Caco-2 (cell line): ENCODE measurements around the gene TTC6. TPM values are rescaled to one million over a fixed set of nuclear protein-coding genes. Genes with fewer than 3 reads are reported as not detected.

Experiments used
- BruUV-seq: library from RNA; stranded (reverse); fragments of 400-500 nt; replicated peaks from 2 replicates; lab custom pipeline; 2021; lab: Mats Ljungman, UMichigan
- CTCF ChIA-PET: fragments of 300-600 bp; sonication (Branson Sonifier 250); formaldehyde crosslinking; loops from one replicate; lab custom pipeline; 2022; ENCODE audit warnings: antibody characterized with exemption; lab: Charles Lee
- POLR2A ChIA-PET: fragments of 300-600 bp; sonication (Branson Sonifier 250); formaldehyde crosslinking; loops from one replicate; lab custom pipeline; 2022; ENCODE audit warnings: antibody characterized with exemption; lab: Charles Lee
- DNase-seq, 2 experiments: peaks; one replicate each; pipeline versions ENCODE4 v3.0.0 to v3.0.0-alpha.2; 2020 to 2022
- H3K27me3 ChIP-seq: replicated peaks from 2 replicates; pipeline ENCODE4 v1.6.0; 2011; ENCODE audit warnings: low read length; ENCODE audit not compliant: control insufficient read depth, insufficient read depth
- H3K36me3 ChIP-seq: 2 replicates; pipeline ENCODE4 v1.5.1; 2011; ENCODE audit warnings: low read length; ENCODE audit not compliant: control insufficient read depth, insufficient read depth
- H3K4me1 ChIP-seq: fragments of 250-450 bp; sonication (Bioruptor Pico); 2 replicates; pipeline ENCODE4 v1.5.1; 2020; ENCODE audit warnings: mild to moderate bottlenecking
- H3K4me3 ChIP-seq: 2 replicates; pipeline ENCODE4 v1.5.1; 2011; ENCODE audit warnings: low read depth, mild to moderate bottlenecking, control low read depth, low read length
- H3K9me3 ChIP-seq: fragments of 250-450 bp; sonication (Bioruptor Pico); 2 replicates; pipeline ENCODE4 v1.5.1; 2020; ENCODE audit warnings: mild to moderate bottlenecking, moderate library complexity
- H3K27ac Mint-ChIP-seq: one replicate; pipeline ENCODE4 v1.8.0; 2022; ENCODE audit warnings: mixed read lengths; ENCODE audit not compliant: unreplicated experiment
- H3K27me3 Mint-ChIP-seq: one replicate; pipeline ENCODE4 v1.8.0; 2022; ENCODE audit warnings: mixed read lengths; ENCODE audit not compliant: insufficient read depth, unreplicated experiment
- H3K36me3 Mint-ChIP-seq: one replicate; pipeline ENCODE4 v1.8.0; 2022; ENCODE audit warnings: mild to moderate bottlenecking, mixed read lengths; ENCODE audit not compliant: insufficient read depth, unreplicated experiment
- H3K4me1 Mint-ChIP-seq: one replicate; pipeline ENCODE4 v1.8.0; 2022; ENCODE audit warnings: low read depth, mixed read lengths; ENCODE audit not compliant: unreplicated experiment
- H3K4me3 Mint-ChIP-seq: one replicate; pipeline ENCODE4 v1.8.0; 2022; ENCODE audit warnings: mild to moderate bottlenecking, moderate library complexity, mixed read lengths; ENCODE audit not compliant: unreplicated experiment
- H3K9me3 Mint-ChIP-seq: one replicate; pipeline ENCODE4 v1.8.0; 2022; ENCODE audit warnings: mixed read lengths; ENCODE audit not compliant: unreplicated experiment
- intact Hi-C: fragments of 100-400 bp; cut with micrococcal nuclease; formaldehyde crosslinking; loops from one replicate; pipeline ENCODE4 v1.10.0; 2022; ENCODE audit not compliant: unreplicated experiment
- total RNA-seq: library from RNA; stranded (reverse); gene quantifications from 2 replicates; pipeline ENCODE4 v1.2.3, GENCODE V29; 2022
- TF ChIP-seq, protein P1 (sequence below), 2 experiments: fragments of 200-600 bp in 1 of 2; IDR thresholded peaks; 1 replicate in 1 of 2; 2 replicates in 1 of 2; pipeline versions ENCODE4 v1.5.1 to v1.8.0; 2011 to 2022; ENCODE audit warnings: antibody characterized with exemption in 1 of 2, control low read depth in 1 of 2, inconsistent platforms in 1 of 2, low read depth in 1 of 2, low read length in 1 of 2, mild to moderate bottlenecking in 1 of 2, moderate library complexity in 1 of 2; ENCODE audit not compliant: insufficient read depth in 1 of 2, severe bottlenecking in 1 of 2, unreplicated experiment in 1 of 2

The TTC6 gene
- total RNA-seq, 1 experiment from 2014 or later: 19.4 TPM

GRCh38 chr14:37580146-37580545 lies 15.3 kb upstream of the TTC6 start:
- Mint-ChIP-seq H3K36me3 (peaks cover 23% of the 10 kb centered on the region), H3K9me3 (no peaks in the 10 kb centered on the region), H3K27me3 (no peaks in the 10 kb centered on the region), H3K27ac (no peak overlapping the region), H3K4me3 (no peak overlapping the region), H3K4me1 (peaks cover 8% of the 10 kb centered on the region)
- Histone ChIP-seq H3K36me3 (no peaks in the 10 kb centered on the region), H3K4me3 (no peak overlapping the region), H3K27me3 (no peaks in the 10 kb centered on the region), H3K9me3 (no peaks in the 10 kb centered on the region), H3K4me1 (peaks cover 17% of the 10 kb centered on the region)
- no TSS peak for BruUV-seq
- CTCF ChIA-PET: no interaction called here
- no peak for DNase-seq
- TF ChIP-seq, protein P1, sequence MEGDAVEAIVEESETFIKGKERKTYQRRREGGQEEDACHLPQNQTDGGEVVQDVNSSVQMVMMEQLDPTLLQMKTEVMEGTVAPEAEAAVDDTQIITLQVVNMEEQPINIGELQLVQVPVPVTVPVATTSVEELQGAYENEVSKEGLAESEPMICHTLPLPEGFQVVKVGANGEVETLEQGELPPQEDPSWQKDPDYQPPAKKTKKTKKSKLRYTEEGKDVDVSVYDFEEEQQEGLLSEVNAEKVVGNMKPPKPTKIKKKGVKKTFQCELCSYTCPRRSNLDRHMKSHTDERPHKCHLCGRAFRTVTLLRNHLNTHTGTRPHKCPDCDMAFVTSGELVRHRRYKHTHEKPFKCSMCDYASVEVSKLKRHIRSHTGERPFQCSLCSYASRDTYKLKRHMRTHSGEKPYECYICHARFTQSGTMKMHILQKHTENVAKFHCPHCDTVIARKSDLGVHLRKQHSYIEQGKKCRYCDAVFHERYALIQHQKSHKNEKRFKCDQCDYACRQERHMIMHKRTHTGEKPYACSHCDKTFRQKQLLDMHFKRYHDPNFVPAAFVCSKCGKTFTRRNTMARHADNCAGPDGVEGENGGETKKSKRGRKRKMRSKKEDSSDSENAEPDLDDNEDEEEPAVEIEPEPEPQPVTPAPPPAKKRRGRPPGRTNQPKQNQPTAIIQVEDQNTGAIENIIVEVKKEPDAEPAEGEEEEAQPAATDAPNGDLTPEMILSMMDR (IDR thresholded peaks at IDR 0.05; ENCODE audit: insufficient read depth in 1 of 2, low read depth in 1 of 2, low read length in 1 of 2, severe bottlenecking in 1 of 2, unreplicated experiment in 1 of 2): no peak
- POLR2A ChIA-PET: no interaction called here
- intact Hi-C loops: no loop called here

GRCh38 chr14:37583358-37584210 lies 11.8 kb upstream of the TTC6 start:
- no peaks in the 10 kb centered on the region for H3K9me3 ChIP-seq
- ChIA-PET CTCF (interaction anchor here (0.8 to 1.0 kb wide), 2 partner anchors 13 to 20 kb away, joined by 3 read pairs; no protein-coding TSS in a partner anchor), POLR2A (interaction anchor here (1.0 kb wide), 1 partner anchor 334 kb away, joined by 3 read pairs; no protein-coding TSS in a partner anchor)
- H3K4me3 ChIP-seq: peak overlapping the region; percentile 72
- peaks cover 50% of the 10 kb centered on the region for H3K36me3 Mint-ChIP-seq
- H3K27me3 ChIP-seq: no peaks in the 10 kb centered on the region
- no peaks in the 10 kb centered on the region for H3K36me3 ChIP-seq
- no TSS peak for BruUV-seq
- peaks cover 32% of the 10 kb centered on the region for H3K4me1 ChIP-seq
- H3K4me1 Mint-ChIP-seq: peaks cover 23% of the 10 kb centered on the region
- peak; percentile 92 for DNase-seq
- TF ChIP-seq, protein P1 (IDR thresholded peaks at IDR 0.05; ENCODE audit: insufficient read depth in 1 of 2, low read depth in 1 of 2, low read length in 1 of 2, severe bottlenecking in 1 of 2, unreplicated experiment in 1 of 2): peak in 1 of 2 experiments; percentile 3
- peak overlapping the region; percentile 97 for H3K27ac Mint-ChIP-seq
- no peaks in the 10 kb centered on the region for H3K9me3 Mint-ChIP-seq
- peak overlapping the region; percentile 78 for H3K4me3 Mint-ChIP-seq
- H3K27me3 Mint-ChIP-seq: no peaks in the 10 kb centered on the region
- intact Hi-C loops: loop anchor here (1.0 to 2.0 kb wide), 4 partner anchors 16 to 169 kb away; no protein-coding TSS in a partner anchor
